Small intestine (tissue), 7 donors: Measurements from ENCODE around the gene ANKS3. TPM values are rescaled to one million over a fixed set of nuclear protein-coding genes. Genes with fewer than 3 reads are reported as not detected.

Experiments used
- DNase-seq, 2 donors: peaks; one replicate each; pipeline versions ENCODE4 v3.0.0 to v3.0.0-alpha.2; 2013
- FAIRE-seq: peaks from 2 replicates; lab custom pipeline; 2012; peaks lifted over from hg19 to GRCh38; lab: Jason Lieb, UNC
- H3K27ac ChIP-seq, 3 donors: one replicate each; pipeline ENCODE4 v1.5.1; 2013; ENCODE audit warnings: low read length in 2 of 3, mild to moderate bottlenecking in 2 of 3, control low read depth in 1 of 3, inconsistent platforms in 1 of 3, low read depth in 1 of 3, moderate library complexity in 1 of 3
- H3K27me3 ChIP-seq, 3 donors: one replicate each; pipeline ENCODE4 v1.6.1; 2013; ENCODE audit warnings: low read length in 3 of 3, inconsistent platforms in 1 of 3; ENCODE audit not compliant: control insufficient read depth in 3 of 3, insufficient read depth in 3 of 3
- H3K36me3 ChIP-seq, 3 donors: one replicate each; pipeline ENCODE4 v1.6.1; 2013; ENCODE audit warnings: low read length in 3 of 3, inconsistent platforms in 1 of 3, low read depth in 1 of 3, mild to moderate bottlenecking in 1 of 3, moderate library complexity in 1 of 3; ENCODE audit not compliant: control insufficient read depth in 3 of 3, insufficient read depth in 2 of 3
- H3K4me1 ChIP-seq, 3 donors: one replicate each; pipeline ENCODE4 v1.6.1; 2013; ENCODE audit warnings: low read length in 2 of 3, inconsistent platforms in 1 of 3, low read depth in 1 of 3, mild to moderate bottlenecking in 1 of 3, moderate library complexity in 1 of 3; ENCODE audit not compliant: control insufficient read depth in 3 of 3, insufficient read depth in 2 of 3
- H3K4me3 ChIP-seq, 3 donors: one replicate each; pipeline ENCODE4 v1.5.1; 2013; ENCODE audit warnings: low read length in 3 of 3, control low read depth in 1 of 3, inconsistent platforms in 1 of 3, low read depth in 1 of 3, mild to moderate bottlenecking in 1 of 3, moderate library complexity in 1 of 3
- H3K9me3 ChIP-seq, 2 donors: one replicate each; pipeline ENCODE4 v1.6.1; 2013; ENCODE audit warnings: low read depth in 1 of 2, low read length in 1 of 2; ENCODE audit not compliant: control insufficient read depth in 2 of 2, insufficient read depth in 1 of 2
- WGBS, 3 donors: extraction: QIAGEN DNeasy Blood & Tissue Kit; methylation state at CpG; one replicate each; pipeline ENCODE4 v1.1.7; 2013; 5-methylcytosine and 5-hydroxymethylcytosine counted together
- polyA plus RNA-seq, 4 donors: library from polyadenylated mRNA; stranded (reverse) in 3 of 4; unstranded in 1 of 4; fragments of 200-250 nt in 3 of 4; fragments of 120-200 nt in 1 of 4; gene quantifications; one replicate each; pipeline versions ENCODE4 v1.2.1 to v1.2.3, GENCODE V29; 2013
- donor health status: healthy with polysubstance abuse.
- donor health status: control.
- donor health status: control.
- donor health status: Bipolar disorder and iron deficiency.
- donor health status: healthy.

Gene ANKS3
- polyA plus RNA-seq, 4 donors, result 11.6 to 16.9 (median 13.8) TPM

GRCh38 chr16:4689091-4689671, 44.9 kb downstream of the ANKS3 start:
- H3K4me1 ChIP-seq, result peaks cover 0 to 5% (median 0%) of the 10 kb centered on the region in 3 donors
- DNase-seq, result no peak

DNA sequence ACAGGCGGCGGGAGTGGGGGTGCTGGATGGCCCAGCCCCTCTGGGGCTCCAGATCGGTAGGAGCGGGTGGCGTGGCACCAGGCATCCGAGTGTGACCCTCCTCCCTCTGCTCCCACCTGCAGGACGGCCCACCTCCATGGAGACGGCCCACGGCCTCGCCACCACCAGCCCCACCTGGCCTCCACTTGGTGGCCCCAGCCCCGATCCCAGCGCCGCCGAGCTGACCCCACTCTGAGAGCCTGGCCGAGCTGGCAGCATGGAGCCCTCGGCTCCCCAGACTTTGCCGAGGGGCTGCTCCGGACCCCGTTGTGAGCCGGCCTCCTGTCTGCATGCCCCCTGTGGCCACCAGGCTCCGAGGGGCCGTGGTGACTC, 45.4 kb downstream of the ANKS3 start:
- 94 to 96% (median 96%) methylated on average over 20 to 22 of the region's 22 CpGs for WGBS, 3 donors
- Histone ChIP-seq H3K27me3 (no peaks in the 10 kb centered on the region), H3K36me3 (peaks cover 14 to 78% (median 25%) of the 10 kb centered on the region in 3 donors), H3K27ac (no peak overlapping the region), H3K9me3 (no peaks in the 10 kb centered on the region), H3K4me1 (peaks cover 0 to 5% (median 0%) of the 10 kb centered on the region in 3 donors), H3K4me3 (no peak overlapping the region)
- no peak for FAIRE-seq
- DNase-seq, result no peak

More at GRCh38 chr16:4689091-4689671, 44.9 kb downstream of the ANKS3 start:
- H3K27me3 ChIP-seq, result no peaks in the 10 kb centered on the region
- no peak overlapping the region for H3K27ac ChIP-seq
- no peaks in the 10 kb centered on the region for H3K9me3 ChIP-seq
- WGBS, 3 donors, result 91 to 92% (median 91%) methylated on average over 21 of the region's 21 CpGs
- no peak for FAIRE-seq
- H3K4me3 ChIP-seq, result no peak overlapping the region
- peaks cover 10 to 73% (median 20%) of the 10 kb centered on the region in 3 donors for H3K36me3 ChIP-seq

DNA sequence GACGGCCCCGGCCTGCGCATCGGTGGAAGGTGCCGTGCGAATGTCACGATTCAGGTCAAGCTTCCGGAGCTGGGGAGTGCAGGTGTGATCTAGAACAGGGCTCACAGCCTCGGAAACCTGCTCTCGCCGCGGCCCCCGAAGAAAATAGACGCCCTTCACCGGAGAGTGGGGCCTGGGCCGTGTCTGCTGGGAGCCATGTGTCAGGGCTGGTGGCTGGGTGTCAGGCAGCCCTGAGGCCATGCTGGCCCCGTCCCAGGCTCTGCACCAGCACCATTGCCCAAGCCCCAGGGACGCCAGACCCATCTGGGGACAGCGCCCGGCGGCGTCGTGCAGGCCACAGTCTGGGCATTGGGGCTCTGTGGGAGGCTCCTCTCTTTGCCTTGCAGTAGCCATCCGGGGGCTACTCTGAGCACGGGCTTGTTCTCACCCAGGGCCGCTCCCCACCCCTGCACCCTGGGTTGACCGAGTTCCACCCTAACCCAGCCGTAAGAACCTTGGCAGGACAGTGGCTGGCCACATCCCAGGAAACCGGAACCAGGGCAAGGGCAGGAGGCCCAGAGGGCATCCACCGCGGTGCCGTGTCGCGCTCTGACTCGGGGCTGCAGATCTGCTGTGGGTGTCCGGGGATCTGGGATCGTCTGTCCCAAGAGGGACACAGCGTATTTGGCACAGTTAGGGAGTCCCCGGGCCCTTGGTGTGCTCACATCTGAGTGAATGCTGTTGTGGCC, 46.0 kb downstream of the ANKS3 start:
- Histone ChIP-seq H3K27ac (no peak overlapping the region), H3K36me3 (peaks cover 16 to 84% (median 25%) of the 10 kb centered on the region in 3 donors), H3K27me3 (no peaks in the 10 kb centered on the region), H3K4me3 (no peak overlapping the region), H3K9me3 (no peaks in the 10 kb centered on the region), H3K4me1 (peaks cover 0 to 4% (median 0%) of the 10 kb centered on the region in 3 donors)
- DNase-seq (no peak), FAIRE-seq (no peak)
- WGBS, 3 donors, result 94 to 96% (median 95%) methylated on average over 39 of the region's 39 CpGs

- Histone ChIP-seq H3K36me3 (peaks cover 16 to 91% (median 30%) of the 10 kb centered on the region in 3 donors), H3K27me3 (no peaks in the 10 kb centered on the region), H3K4me1 (peaks cover 0 to 5% (median 0%) of the 10 kb centered on the region in 3 donors), H3K4me3 (no peak overlapping the region), H3K27ac (no peak overlapping the region), H3K9me3 (no peaks in the 10 kb centered on the region)
- FAIRE-seq (no peak), DNase-seq (no peak)
- WGBS, 3 donors, result 85 to 89% (median 88%) methylated on average over 8 of the region's 8 CpGs
Measured at GRCh38 chr16:4687416-4687815, 46.7 kb downstream of the ANKS3 start.

DNA sequence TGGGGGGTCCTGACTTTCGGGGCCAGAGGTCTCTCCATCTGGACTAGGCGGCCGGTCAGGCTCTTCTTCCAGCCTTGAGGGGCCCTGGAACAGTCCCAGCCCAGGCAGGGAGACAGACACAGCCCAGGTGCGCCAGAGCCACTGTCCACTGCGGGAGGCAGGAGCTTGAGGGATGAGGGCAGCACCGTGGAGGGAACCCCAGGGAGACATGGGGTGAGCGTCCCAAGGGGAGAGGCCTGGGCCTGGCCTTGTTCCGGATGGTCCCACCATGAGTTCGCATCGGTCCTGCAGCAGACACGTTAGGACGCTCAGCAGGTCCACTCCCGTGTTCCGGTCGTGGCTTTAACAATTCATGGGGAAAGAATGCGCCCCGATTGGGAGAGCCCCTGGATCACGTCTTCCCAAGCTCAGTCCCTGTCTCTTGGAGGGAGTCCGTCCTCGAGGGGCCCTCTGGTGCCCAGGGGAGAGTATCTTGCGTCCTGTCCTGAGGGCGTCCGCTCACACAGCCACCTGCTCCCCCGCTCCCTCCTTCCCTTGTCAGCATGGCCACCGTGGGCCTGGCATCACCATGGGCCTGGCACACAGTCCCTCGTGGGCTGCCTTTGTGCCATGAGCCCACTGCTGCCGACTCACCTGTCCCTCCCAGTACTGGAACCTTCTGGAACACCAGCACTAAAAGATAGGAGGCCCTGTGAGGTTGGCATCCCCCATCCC, 47.4 kb downstream of the ANKS3 start:
- no peak for FAIRE-seq
- H3K27me3 ChIP-seq, result no peaks in the 10 kb centered on the region
- H3K27ac ChIP-seq, result no peak overlapping the region

DNA sequence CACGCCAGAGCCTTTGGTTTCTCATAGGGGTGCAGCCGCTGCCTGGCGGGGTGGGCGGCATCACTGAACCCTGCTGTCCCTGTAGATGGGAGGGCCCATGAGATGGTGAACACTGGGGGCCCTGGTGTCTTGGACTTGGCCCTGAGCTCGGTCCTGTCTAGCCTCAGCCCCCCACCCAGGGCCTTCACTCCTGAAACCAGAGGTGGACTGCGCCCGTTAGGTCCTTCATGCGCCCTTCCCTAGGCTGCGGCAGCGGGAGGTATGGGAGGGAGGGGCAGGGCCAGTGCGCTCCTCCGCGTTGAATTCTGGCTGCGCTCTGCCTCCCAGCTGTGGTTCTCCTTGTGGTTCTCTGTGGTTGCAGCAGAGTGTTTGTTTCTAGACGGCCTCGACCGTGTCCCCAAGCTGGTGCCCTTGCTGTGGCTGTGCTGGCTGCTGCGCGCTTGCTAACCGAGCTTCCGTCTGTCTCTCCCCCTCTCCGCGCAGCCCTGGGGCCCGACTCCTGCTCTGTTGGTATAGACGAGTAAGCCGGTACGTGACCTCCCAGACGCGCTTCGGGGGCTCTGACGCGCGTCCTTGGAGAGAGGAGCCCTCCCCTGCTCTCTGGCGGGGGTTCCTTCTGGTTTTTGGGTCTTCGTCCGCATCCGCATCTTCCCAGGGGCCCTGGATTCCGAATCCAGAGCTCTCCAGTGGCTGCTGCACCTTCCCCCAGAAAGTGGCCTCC, 48.1 kb downstream of the ANKS3 start:
- H3K4me3 ChIP-seq, result no peak overlapping the region
- H3K4me1 ChIP-seq, result peaks cover 0 to 7% (median 0%) of the 10 kb centered on the region in 3 donors
- FAIRE-seq, result no peak
- H3K9me3 ChIP-seq, result no peaks in the 10 kb centered on the region
- H3K36me3 ChIP-seq, result peaks cover 16 to 99% (median 34%) of the 10 kb centered on the region in 3 donors
- 93 to 96% (median 94%) methylated on average over 38 of the region's 38 CpGs for WGBS, 3 donors
- no peak overlapping the region for H3K27ac ChIP-seq
- no peaks in the 10 kb centered on the region for H3K27me3 ChIP-seq
- no peak for DNase-seq

More for the DNA sequence above, 47.4 kb downstream of the ANKS3 start:
- no peak for DNase-seq
- Histone ChIP-seq H3K36me3 (peaks cover 16 to 98% (median 32%) of the 10 kb centered on the region in 3 donors), H3K4me3 (no peak overlapping the region), H3K9me3 (no peaks in the 10 kb centered on the region), H3K4me1 (peaks cover 0 to 7% (median 0%) of the 10 kb centered on the region in 3 donors)
- 91 to 96% (median 95%) methylated on average over 26 to 27 of the region's 27 CpGs for WGBS, 3 donors

GRCh38 chr16:4685292-4685691, 48.8 kb downstream of the ANKS3 start:
- WGBS, 3 donors, result 91 to 97% (median 91%) methylated on average over 12 to 13 of the region's 13 CpGs
- no peaks in the 10 kb centered on the region for H3K9me3 ChIP-seq
- H3K4me3 ChIP-seq, result no peak overlapping the region
- FAIRE-seq (no peak), DNase-seq (no peak)
- no peaks in the 10 kb centered on the region for H3K27me3 ChIP-seq
- peaks cover 0 to 7% (median 0%) of the 10 kb centered on the region in 3 donors for H3K4me1 ChIP-seq
- H3K27ac ChIP-seq, result no peak overlapping the region
- H3K36me3 ChIP-seq, result peaks cover 16 to 100% (median 34%) of the 10 kb centered on the region in 3 donors

- Histone ChIP-seq H3K4me3 (no peak overlapping the region), H3K4me1 (peaks cover 0 to 8% (median 0%) of the 10 kb centered on the region in 3 donors), H3K36me3 (peaks cover 16 to 100% (median 34%) of the 10 kb centered on the region in 3 donors), H3K27ac (no peak overlapping the region), H3K27me3 (no peaks in the 10 kb centered on the region), H3K9me3 (no peaks in the 10 kb centered on the region)
- DNase-seq (no peak), FAIRE-seq (no peak)
- 89 to 94% (median 89%) methylated on average over 13 of the region's 13 CpGs for WGBS, 3 donors
Measured at GRCh38 chr16:4684763-4685162, 49.3 kb downstream of the ANKS3 start.
